Cardiac muscle cell (in vitro differentiated cells and primary cell): Measurements from ENCODE around the gene CAPN5. TPM values are rescaled to one million over a fixed set of nuclear protein-coding genes. Genes with fewer than 3 reads are reported as not detected.

Source experiments
- DNase-seq, 2 donors: peaks; one replicate each; pipeline versions ENCODE4 v3.0.0 to v3.0.0-alpha.2; 2010 to 2017; ENCODE audit warnings: low read depth in 1 of 2, low spot score in 1 of 2
- H3K27ac ChIP-seq: fragments of 200-600 bp; sonication (generic); 2 replicates; pipeline ENCODE4 v1.5.1; 2016
- H3K27me3 ChIP-seq: fragments of 200-600 bp; sonication (generic); 2 replicates; pipeline ENCODE4 v1.6.0; 2016; ENCODE audit warnings: control low read depth
- H3K36me3 ChIP-seq: fragments of 200-600 bp; sonication (generic); 2 replicates; pipeline ENCODE4 v1.5.1; 2016; ENCODE audit warnings: control low read depth
- H3K4me1 ChIP-seq: fragments of 200-600 bp; sonication (generic); 2 replicates; pipeline ENCODE4 v1.8.1; 2017; ENCODE audit warnings: low read depth, mild to moderate bottlenecking, mixed run types
- H3K4me3 ChIP-seq: fragments of 200-600 bp; sonication (generic); 2 replicates; pipeline ENCODE4 v1.5.1; 2016; ENCODE audit warnings: mild to moderate bottlenecking
- H3K9me3 ChIP-seq: fragments of 200-600 bp; sonication (generic); 2 replicates; pipeline ENCODE4 v1.5.1; 2017; ENCODE audit warnings: low read depth, mild to moderate bottlenecking, control low read depth
- polyA plus RNA-seq: library from polyadenylated mRNA; unstranded; fragments of >200 nt; fragmentation: Nextera tagmentation; extraction: Ambion mirVana; gene quantifications from 2 replicates; pipeline ENCODE4 v1.2.1, GENCODE V29; 2016
- total RNA-seq: library from RNA; depleted of rRNA; stranded (reverse); fragments of >200 nt; gene quantifications from 2 replicates; pipeline ENCODE4 v1.2.3, GENCODE V29; 2016
- TF ChIP-seq, protein P1 (sequence below): IDR thresholded peaks from 2 replicates; pipeline ENCODE4 v1.5.1; 2012; ENCODE audit warnings: low read depth, mild to moderate bottlenecking, low read length

Gene CAPN5
- total and polyA plus RNA-seq, 2 experiments from 2014 or later = 9.8 to 10.0 TPM

DNA sequence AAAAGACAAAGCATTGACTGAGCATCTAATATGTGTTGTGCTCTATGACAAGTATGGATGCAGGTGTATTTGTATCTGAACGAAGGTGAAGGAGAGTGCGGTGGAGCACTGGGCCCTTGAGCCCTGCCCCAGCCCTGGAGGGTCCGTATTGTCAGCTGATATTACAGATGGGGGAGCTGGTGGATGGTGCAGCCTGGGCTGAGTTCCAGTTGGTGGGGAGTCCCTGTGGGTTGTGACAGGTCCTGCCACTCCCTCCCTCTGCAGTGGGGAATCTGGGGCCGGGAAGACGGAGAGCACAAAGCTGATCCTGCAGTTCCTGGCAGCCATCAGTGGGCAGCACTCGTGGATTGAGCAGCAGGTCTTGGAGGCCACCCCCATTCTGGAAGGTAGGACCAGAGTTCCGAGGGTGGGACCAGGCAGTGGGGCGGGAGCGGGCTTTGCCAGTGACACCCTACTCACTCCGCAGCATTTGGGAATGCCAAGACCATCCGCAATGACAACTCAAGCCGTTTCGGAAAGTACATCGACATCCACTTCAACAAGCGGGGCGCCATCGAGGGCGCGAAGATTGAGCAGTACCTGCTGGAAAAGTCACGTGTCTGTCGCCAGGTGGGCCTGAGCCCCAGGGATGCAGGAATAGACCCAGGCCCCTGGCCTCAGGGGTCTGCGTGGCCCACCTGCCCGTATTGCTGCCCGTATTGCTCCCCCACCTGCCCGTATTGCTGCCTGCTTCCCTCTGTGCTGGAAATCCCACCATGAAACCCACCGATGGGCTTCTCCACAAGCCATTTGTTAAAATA, 89.8 kb downstream of the CAPN5 start:
- DNase-seq = no peak
- Histone ChIP-seq H3K4me3 (no peak overlapping the region), H3K36me3 (no peaks in the 10 kb centered on the region), H3K27ac (no peak overlapping the region), H3K27me3 (no peaks in the 10 kb centered on the region), H3K4me1 (no peaks in the 10 kb centered on the region), H3K9me3 (no peaks in the 10 kb centered on the region)
- TF ChIP-seq, protein P1, sequence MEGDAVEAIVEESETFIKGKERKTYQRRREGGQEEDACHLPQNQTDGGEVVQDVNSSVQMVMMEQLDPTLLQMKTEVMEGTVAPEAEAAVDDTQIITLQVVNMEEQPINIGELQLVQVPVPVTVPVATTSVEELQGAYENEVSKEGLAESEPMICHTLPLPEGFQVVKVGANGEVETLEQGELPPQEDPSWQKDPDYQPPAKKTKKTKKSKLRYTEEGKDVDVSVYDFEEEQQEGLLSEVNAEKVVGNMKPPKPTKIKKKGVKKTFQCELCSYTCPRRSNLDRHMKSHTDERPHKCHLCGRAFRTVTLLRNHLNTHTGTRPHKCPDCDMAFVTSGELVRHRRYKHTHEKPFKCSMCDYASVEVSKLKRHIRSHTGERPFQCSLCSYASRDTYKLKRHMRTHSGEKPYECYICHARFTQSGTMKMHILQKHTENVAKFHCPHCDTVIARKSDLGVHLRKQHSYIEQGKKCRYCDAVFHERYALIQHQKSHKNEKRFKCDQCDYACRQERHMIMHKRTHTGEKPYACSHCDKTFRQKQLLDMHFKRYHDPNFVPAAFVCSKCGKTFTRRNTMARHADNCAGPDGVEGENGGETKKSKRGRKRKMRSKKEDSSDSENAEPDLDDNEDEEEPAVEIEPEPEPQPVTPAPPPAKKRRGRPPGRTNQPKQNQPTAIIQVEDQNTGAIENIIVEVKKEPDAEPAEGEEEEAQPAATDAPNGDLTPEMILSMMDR = no peak

DNA sequence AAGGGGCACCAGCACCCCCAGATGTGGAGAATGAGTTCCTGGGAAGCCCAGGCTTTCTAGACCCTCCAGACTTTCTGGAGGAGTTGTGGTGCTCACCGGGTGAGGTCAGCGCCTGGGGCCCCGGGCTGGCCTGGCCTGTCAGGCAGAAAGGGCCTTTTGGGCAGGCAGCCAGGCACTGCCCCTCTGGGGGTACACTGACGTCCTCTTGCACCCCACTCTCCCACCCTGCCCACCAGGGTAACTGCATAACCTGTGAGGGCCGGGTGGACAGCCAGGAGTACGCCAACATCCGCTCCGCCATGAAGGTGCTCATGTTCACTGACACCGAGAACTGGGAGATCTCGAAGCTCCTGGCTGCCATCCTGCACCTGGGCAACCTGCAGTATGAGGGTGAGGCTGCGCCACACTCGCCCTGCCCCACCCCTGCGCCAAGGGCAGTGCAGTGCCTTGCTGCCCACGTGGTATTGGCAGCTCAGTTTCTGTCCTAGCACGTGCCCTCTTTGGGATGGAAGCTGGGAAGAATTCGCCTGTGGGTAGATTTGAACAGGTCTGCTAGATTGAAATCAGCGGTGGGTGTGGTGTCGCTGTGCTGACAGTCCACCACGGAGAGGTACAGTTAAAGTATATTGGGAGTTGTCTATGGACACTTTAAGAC, 91.4 kb downstream of the CAPN5 start:
- Histone ChIP-seq H3K4me1 (no peaks in the 10 kb centered on the region), H3K36me3 (no peaks in the 10 kb centered on the region), H3K9me3 (no peaks in the 10 kb centered on the region), H3K27me3 (no peaks in the 10 kb centered on the region), H3K27ac (no peak overlapping the region), H3K4me3 (no peak overlapping the region)
- no peak for DNase-seq
- TF ChIP-seq, protein P1 = no peak

DNA sequence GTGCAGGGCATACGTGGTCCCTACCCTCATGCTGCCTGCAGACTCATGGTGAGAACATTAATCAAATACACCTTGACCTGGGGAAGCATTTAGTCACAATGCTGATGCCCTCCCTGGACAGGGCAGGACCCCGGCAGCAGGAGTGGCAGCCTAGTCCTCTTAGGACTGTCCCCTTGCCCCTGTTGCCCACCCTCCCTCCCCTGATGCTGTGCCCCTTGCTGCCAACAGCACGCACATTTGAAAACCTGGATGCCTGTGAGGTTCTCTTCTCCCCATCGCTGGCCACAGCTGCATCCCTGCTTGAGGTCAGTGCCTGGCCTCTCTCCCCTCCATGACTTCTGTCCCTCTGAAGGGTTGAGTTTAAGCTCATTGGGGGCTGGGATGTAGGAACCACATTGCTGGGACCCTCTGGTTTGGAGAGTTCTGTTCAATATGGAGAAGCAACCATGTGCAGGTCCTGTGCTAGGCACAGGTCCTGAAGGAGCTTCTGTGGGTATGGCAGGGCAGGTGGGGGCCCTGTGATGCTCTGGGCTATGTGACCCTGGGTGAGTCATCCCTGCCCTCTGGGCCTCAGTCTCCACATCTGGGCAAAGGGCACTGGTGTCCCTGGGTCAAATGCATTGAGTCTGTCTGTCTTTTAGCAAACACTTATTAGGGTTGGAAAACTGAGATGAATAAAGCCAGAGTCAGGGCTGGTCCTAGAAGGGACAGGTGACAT, 92.6 kb downstream of the CAPN5 start:
- no peak overlapping the region for H3K4me3 ChIP-seq
- TF ChIP-seq, protein P1 = no peak
- no peaks in the 10 kb centered on the region for H3K27me3 ChIP-seq
- H3K27ac ChIP-seq = no peak overlapping the region
- H3K4me1 ChIP-seq = no peaks in the 10 kb centered on the region
- no peaks in the 10 kb centered on the region for H3K9me3 ChIP-seq
- no peak for DNase-seq
- no peaks in the 10 kb centered on the region for H3K36me3 ChIP-seq

DNA sequence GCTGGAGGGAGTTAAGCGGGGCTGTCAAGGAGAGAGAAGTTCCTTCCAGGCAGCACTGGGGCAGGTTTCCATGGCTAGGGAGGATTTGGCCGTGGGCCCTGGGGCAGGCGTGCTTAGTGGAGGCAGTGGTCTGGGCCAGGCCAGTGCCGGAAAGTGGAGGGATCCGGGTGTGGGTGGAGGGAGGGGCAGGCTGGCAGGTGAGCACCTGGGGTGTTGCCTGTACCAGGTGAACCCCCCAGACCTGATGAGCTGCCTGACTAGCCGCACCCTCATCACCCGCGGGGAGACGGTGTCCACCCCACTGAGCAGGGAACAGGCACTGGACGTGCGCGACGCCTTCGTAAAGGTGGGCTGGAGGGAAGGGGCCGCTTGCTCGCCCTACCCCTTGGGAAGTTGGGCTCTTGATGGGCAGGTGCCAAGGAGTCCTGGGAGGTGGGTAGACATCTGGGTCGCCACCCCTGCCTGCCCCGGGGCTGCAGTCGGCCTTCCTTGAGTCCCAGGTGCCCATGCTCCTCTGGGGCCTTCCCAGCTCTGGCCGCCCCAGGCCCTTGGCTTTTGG, 93.2 kb downstream of the CAPN5 start:
- Histone ChIP-seq H3K27me3 (no peaks in the 10 kb centered on the region), H3K4me3 (no peak overlapping the region), H3K27ac (no peak overlapping the region), H3K36me3 (no peaks in the 10 kb centered on the region), H3K9me3 (no peaks in the 10 kb centered on the region), H3K4me1 (no peaks in the 10 kb centered on the region)
- no peak for DNase-seq
- TF ChIP-seq, protein P1 = no peak

DNA sequence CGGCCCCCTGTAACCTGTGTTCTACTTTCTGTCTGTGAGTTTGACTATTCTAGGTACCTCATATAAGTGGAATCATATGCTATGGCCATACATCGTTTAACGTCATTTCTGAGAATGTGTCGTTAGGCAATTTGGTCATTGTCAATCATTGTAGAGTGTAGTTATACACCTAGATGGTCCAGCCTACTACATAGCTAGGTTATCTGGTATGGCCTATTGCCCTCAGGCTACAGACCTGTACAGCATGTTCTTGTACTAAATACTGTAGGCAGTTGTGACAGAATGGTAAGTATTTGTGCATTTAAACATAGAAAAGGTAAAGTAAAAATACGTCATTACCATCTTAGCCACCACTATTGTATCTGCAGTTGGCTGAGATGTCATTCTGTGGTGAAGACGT, 96.5 kb downstream of the CAPN5 start:
- TF ChIP-seq, protein P1 = no peak
- H3K4me3 ChIP-seq = no peak overlapping the region
- no peaks in the 10 kb centered on the region for H3K9me3 ChIP-seq
- no peak for DNase-seq
- no peaks in the 10 kb centered on the region for H3K27me3 ChIP-seq
- no peaks in the 10 kb centered on the region for H3K36me3 ChIP-seq
- no peaks in the 10 kb centered on the region for H3K4me1 ChIP-seq
- no peak overlapping the region for H3K27ac ChIP-seq
